ENCODE results near the gene MS4A1.

The MS4A1 gene

DNA sequence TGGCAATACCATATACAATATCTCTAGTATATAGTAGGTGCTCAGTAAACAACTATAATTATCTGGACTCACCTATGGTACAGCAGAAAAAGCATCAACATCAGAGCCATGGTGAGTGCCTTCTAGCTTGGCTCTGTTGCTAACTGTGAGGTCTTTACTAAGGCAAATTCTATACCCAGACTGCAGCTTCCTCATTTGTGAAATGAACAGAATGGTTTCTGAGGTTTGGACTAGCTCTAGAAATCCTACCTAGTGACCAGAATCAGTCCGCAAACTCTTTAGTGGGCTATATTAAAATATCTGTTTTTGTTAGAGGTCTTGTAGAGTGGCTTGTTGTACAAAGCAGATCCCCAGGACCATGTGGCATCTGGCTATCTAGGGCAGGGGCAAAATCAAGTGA, 3.7 kb downstream of the MS4A1 start:
- no peak overlapping the region for H3K9ac ChIP-seq (ENCODE audit: low read depth, low read length)
- H3K4me3 ChIP-seq (ENCODE audit: low read length): no peak overlapping the region
- WGBS: 80% methylated on average over 1 of the region's 1 CpG
- no peaks in the 10 kb centered on the region for H3K9me3 ChIP-seq (ENCODE audit: insufficient read depth, low read depth, low read length)
- H3K27me3 ChIP-seq (ENCODE audit: insufficient read depth, low read length): no peaks in the 10 kb centered on the region
- H3K27ac ChIP-seq (ENCODE audit: low read depth, low read length): no peak overlapping the region
- H3K36me3 ChIP-seq (ENCODE audit: insufficient read depth, low read length): no peaks in the 10 kb centered on the region
- no peaks in the 10 kb centered on the region for H3K4me1 ChIP-seq (ENCODE audit: insufficient read depth, low read length)

DNA sequence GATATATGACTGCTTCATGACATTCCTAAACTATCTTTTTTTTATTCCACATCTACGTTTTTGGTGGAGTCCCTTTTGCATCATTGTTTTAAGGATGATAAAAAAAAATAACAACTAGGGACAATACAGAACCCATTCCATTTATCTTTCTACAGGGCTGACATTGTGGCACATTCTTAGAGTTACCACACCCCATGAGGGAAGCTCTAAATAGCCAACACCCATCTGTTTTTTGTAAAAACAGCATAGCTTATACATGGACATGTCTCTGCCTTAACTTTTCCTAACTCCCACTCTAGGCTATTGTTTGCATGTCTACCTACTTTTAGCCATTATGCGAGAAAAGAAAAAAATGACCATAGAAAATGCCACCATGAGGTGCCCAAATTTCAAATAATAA, 13.2 kb downstream of the MS4A1 start:
- H3K9ac ChIP-seq (ENCODE audit: low read depth, low read length): no peak overlapping the region
- no peaks in the 10 kb centered on the region for H3K9me3 ChIP-seq (ENCODE audit: insufficient read depth, low read depth, low read length)
- H3K4me1 ChIP-seq (ENCODE audit: insufficient read depth, low read length): no peaks in the 10 kb centered on the region
- H3K36me3 ChIP-seq (ENCODE audit: insufficient read depth, low read length): no peaks in the 10 kb centered on the region
- no peak overlapping the region for H3K27ac ChIP-seq (ENCODE audit: low read depth, low read length)
- H3K27me3 ChIP-seq (ENCODE audit: insufficient read depth, low read length): no peaks in the 10 kb centered on the region
- 91% methylated on average over 1 of the region's 2 CpGs for WGBS
- no peak overlapping the region for H3K4me3 ChIP-seq (ENCODE audit: low read length)

DNA sequence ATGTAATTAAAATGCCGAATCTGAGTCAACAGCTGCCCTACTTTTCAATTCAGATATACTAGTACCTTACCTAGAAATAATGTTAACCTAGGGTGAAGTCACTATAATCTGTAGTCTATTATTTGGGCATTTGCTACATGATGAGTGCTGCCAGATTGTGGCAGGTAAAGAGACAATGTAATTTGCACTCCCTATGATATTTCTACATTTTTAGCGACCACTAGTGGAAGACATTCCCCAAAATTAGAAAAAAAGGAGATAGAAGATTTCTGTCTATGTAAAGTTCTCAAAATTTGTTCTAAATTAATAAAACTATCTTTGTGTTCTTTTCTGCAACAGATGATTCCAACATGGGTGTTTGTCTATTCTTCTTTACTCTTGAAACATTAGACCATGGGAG, 14.1 kb downstream of the MS4A1 start:
- Histone ChIP-seq H3K36me3 (ENCODE audit: insufficient read depth, low read length) (no peaks in the 10 kb centered on the region), H3K4me1 (ENCODE audit: insufficient read depth, low read length) (no peaks in the 10 kb centered on the region), H3K4me3 (ENCODE audit: low read length) (no peak overlapping the region), H3K9ac (ENCODE audit: low read depth, low read length) (no peak overlapping the region), H3K27me3 (ENCODE audit: insufficient read depth, low read length) (no peaks in the 10 kb centered on the region), H3K27ac (ENCODE audit: low read depth, low read length) (no peak overlapping the region), H3K9me3 (ENCODE audit: insufficient read depth, low read depth, low read length) (no peaks in the 10 kb centered on the region)
- WGBS: 60% methylated on average over 1 of the region's 2 CpGs

DNA sequence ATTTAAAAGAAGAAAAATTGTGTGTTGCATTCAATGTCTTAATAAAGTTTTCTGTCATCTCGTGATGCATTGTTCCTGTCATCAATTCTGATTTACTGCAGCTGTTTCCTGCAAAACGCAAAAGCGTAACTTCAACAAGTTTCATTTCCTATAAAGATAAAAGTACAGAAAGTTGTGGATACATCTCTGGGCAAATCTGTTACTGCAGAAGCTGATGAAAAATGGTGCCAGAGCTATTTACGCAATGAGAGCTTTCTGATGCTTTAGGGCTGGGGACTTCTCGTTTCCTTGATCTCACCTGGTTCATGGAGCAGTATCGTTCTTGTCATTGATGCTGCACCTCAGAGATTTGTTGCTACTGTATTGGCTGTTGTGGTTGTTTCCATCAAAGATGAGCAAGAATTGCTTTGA, 21.4 kb downstream of the MS4A1 start:
- WGBS: 95% methylated on average over 6 of the region's 6 CpGs
- H3K27ac ChIP-seq (ENCODE audit: low read depth, low read length): no peak overlapping the region
- no peaks in the 10 kb centered on the region for H3K27me3 ChIP-seq (ENCODE audit: insufficient read depth, low read length)
- no peak overlapping the region for H3K4me3 ChIP-seq (ENCODE audit: low read length)
- H3K36me3 ChIP-seq (ENCODE audit: insufficient read depth, low read length): no peaks in the 10 kb centered on the region
- no peaks in the 10 kb centered on the region for H3K4me1 ChIP-seq (ENCODE audit: insufficient read depth, low read length)
- H3K9ac ChIP-seq (ENCODE audit: low read depth, low read length): no peak overlapping the region
- H3K9me3 ChIP-seq (ENCODE audit: insufficient read depth, low read depth, low read length): no peaks in the 10 kb centered on the region

DNA sequence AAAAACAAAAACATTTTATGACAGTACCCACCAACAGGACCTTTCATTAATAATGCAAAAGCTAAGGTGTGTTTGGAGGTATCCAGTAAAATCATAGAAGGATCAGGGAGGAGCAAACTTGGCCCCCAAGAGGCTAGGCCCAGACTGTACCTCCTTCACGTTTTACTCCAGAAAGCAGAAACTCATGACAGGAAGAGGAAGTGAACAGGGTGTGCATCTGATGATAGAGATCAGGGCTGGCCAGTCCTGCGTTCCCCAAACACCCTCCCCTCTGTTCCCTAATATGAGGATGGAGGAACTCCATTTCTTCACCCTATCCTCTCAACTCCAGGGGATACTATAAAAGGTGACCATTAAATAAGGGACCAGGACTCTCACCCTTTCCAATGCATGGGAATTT, 26.7 kb downstream of the MS4A1 start:
- Histone ChIP-seq H3K4me3 (ENCODE audit: low read length) (no peak overlapping the region), H3K9me3 (ENCODE audit: insufficient read depth, low read depth, low read length) (no peaks in the 10 kb centered on the region), H3K27ac (ENCODE audit: low read depth, low read length) (no peak overlapping the region), H3K9ac (ENCODE audit: low read depth, low read length) (no peak overlapping the region), H3K4me1 (ENCODE audit: insufficient read depth, low read length) (no peaks in the 10 kb centered on the region), H3K36me3 (ENCODE audit: insufficient read depth, low read length) (no peaks in the 10 kb centered on the region), H3K27me3 (ENCODE audit: insufficient read depth, low read length) (no peaks in the 10 kb centered on the region)
- WGBS: 90% methylated on average over 1 of the region's 2 CpGs

DNA sequence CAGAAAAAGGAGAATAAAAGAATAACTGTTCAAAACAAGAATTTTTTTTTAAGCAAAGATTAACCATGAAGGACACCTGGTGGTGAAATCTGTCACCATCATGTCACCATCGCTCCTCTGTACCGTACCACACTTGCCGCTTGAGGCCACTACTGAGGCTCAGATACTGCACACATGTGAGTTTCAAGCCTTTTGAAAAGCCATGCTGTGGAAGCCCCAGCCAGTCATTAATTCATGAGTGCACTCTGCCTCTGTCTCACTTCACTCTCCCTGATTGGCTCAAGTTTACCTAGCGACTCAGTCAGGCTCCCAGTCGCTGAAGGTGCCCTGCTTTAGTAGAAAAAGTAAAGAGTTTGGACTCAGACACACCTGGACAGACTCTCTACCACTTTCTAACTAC, 30.3 kb downstream of the MS4A1 start:
- Histone ChIP-seq H3K27me3 (ENCODE audit: insufficient read depth, low read length) (no peaks in the 10 kb centered on the region), H3K27ac (ENCODE audit: low read depth, low read length) (no peak overlapping the region), H3K36me3 (ENCODE audit: insufficient read depth, low read length) (no peaks in the 10 kb centered on the region), H3K9me3 (ENCODE audit: insufficient read depth, low read depth, low read length) (peaks cover 4% of the 10 kb centered on the region), H3K4me3 (ENCODE audit: low read length) (no peak overlapping the region), H3K9ac (ENCODE audit: low read depth, low read length) (no peak overlapping the region), H3K4me1 (ENCODE audit: insufficient read depth, low read length) (no peaks in the 10 kb centered on the region)
- WGBS: 66% methylated on average over 5 of the region's 5 CpGs

DNA sequence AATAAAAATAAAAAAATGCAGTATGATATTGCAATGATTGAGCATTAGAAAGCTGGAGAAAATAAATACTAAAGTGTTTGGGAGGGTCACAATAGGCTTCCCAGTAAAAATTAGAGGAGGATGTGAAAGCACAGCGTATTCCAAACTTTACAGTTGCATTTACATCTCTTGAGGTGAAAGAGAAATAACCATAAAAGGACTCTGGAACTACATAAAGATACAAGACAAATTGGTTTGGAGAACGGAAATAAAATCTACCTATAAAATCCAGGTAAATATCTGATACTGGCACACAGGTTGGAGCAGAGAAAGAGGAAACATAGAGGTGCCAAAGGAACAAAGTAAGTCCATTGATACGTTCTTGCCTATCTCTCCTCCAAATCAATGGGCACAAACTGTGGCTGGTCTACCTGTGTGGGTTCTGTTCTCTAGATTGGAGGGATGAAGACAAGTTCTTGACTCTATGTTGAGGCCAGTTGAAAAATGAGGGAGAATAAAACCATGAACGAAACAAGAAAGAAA, 36.9 kb downstream of the MS4A1 start, which contains the start of gene MS4A12:
Gene MS4A12, plus strand, starts transcription at position 291 of the 522 bp plus-strand sequence. CDS start 4,541 bp downstream, outside the sequence.
- Histone ChIP-seq H3K4me3 (ENCODE audit: low read length) (no peak within 1 kb of the TSS), H3K27ac (ENCODE audit: low read depth, low read length) (no peak within 1 kb of the TSS), H3K36me3 (ENCODE audit: insufficient read depth, low read length) (no peaks in the 10 kb centered on the region), H3K9ac (ENCODE audit: low read depth, low read length) (no peak within 1 kb of the TSS), H3K4me1 (ENCODE audit: insufficient read depth, low read length) (no peaks in the 10 kb centered on the region), H3K27me3 (ENCODE audit: insufficient read depth, low read length) (no peaks in the 10 kb centered on the region), H3K9me3 (ENCODE audit: insufficient read depth, low read depth, low read length) (peaks cover 4% of the 10 kb centered on the region)
- over 99% methylated on average over 3 of the region's 4 CpGs for WGBS

DNA sequence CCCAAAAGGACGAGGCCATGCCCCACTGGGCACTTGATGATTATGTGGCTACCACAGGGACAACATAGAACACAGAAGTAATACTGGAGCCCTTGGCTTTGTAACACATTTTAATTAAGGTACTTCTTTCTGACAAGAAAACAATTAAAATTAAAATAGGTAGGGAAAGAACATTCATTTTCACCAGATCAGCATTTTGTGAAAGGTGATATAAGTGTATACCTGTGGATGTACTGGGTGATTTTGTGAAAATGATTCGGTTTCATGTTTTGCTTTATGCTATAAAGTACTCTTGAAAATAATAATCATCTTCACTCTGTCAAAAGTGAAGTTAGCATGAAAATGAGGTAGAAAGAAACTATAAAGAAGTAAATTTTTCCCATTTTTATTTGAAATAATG, 37.8 kb downstream of the MS4A1 start:
- H3K4me1 ChIP-seq (ENCODE audit: insufficient read depth, low read length): peaks cover 7% of the 10 kb centered on the region
- 97% methylated on average over 1 of the region's 2 CpGs for WGBS
- H3K36me3 ChIP-seq (ENCODE audit: insufficient read depth, low read length): no peaks in the 10 kb centered on the region
- H3K27ac ChIP-seq (ENCODE audit: low read depth, low read length): no peak overlapping the region
- peaks cover 4% of the 10 kb centered on the region for H3K9me3 ChIP-seq (ENCODE audit: insufficient read depth, low read depth, low read length)
- H3K9ac ChIP-seq (ENCODE audit: low read depth, low read length): no peak overlapping the region
- no peak overlapping the region for H3K4me3 ChIP-seq (ENCODE audit: low read length)
- no peaks in the 10 kb centered on the region for H3K27me3 ChIP-seq (ENCODE audit: insufficient read depth, low read length)

DNA sequence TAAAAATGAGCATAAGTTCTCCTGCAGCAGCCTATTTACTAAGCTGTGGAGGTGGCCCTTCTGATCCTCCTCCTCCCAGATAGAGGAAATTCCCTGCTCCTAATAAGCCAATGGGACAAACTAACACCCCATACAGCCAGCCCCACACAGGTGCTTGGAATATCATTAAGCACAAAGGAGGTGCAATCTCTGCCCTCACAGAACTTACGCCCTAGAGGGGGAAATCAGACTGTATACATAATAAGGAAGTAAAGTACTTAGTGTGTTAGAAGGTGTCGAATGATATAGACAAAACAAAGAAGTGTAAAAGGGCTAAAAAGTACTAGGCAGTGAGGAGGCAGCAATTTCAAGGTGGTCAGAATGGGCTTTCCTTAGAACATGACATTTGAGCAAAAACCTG, 42.8 kb downstream of the MS4A1 start:
- Histone ChIP-seq H3K36me3 (ENCODE audit: insufficient read depth, low read length) (no peaks in the 10 kb centered on the region), H3K4me1 (ENCODE audit: insufficient read depth, low read length) (peaks cover 31% of the 10 kb centered on the region), H3K27me3 (ENCODE audit: insufficient read depth, low read length) (no peaks in the 10 kb centered on the region), H3K4me3 (ENCODE audit: low read length) (no peak overlapping the region), H3K27ac (ENCODE audit: low read depth, low read length) (no peak overlapping the region), H3K9me3 (ENCODE audit: insufficient read depth, low read depth, low read length) (no peaks in the 10 kb centered on the region), H3K9ac (ENCODE audit: low read depth, low read length) (no peak overlapping the region)
- 70% methylated on average over 2 of the region's 2 CpGs for WGBS

DNA sequence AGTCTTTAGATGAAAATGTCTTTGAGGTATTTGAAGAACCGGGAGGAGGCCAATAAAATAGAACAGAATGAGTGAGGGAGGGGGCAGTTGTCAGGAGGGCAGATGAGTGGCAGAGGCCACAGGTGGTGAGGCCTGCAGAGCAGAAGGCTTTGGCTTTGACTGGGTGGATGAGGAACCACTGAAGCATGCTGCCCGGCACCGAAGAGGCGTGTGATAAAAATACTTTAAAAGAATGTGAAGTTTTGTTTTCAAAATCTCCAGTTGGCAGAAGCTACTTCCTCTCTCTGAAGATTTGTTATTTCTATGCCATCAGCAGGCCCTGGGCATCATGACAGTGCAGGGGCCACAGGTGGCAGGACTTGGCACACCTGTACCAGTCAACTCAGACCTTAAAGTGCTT, 43.2 kb downstream of the MS4A1 start:
- H3K4me1 ChIP-seq (ENCODE audit: insufficient read depth, low read length): peaks cover 31% of the 10 kb centered on the region
- peak overlapping the region; percentile 53; the same call in 1 of the 2 replicates for H3K27ac ChIP-seq (ENCODE audit: low read depth, low read length)
- H3K36me3 ChIP-seq (ENCODE audit: insufficient read depth, low read length): no peaks in the 10 kb centered on the region
- 88% methylated on average over 4 of the region's 4 CpGs for WGBS
- no peaks in the 10 kb centered on the region for H3K9me3 ChIP-seq (ENCODE audit: insufficient read depth, low read depth, low read length)
- no peak overlapping the region for H3K9ac ChIP-seq (ENCODE audit: low read depth, low read length)
- no peaks in the 10 kb centered on the region for H3K27me3 ChIP-seq (ENCODE audit: insufficient read depth, low read length)
- no peak overlapping the region for H3K4me3 ChIP-seq (ENCODE audit: low read length)

DNA sequence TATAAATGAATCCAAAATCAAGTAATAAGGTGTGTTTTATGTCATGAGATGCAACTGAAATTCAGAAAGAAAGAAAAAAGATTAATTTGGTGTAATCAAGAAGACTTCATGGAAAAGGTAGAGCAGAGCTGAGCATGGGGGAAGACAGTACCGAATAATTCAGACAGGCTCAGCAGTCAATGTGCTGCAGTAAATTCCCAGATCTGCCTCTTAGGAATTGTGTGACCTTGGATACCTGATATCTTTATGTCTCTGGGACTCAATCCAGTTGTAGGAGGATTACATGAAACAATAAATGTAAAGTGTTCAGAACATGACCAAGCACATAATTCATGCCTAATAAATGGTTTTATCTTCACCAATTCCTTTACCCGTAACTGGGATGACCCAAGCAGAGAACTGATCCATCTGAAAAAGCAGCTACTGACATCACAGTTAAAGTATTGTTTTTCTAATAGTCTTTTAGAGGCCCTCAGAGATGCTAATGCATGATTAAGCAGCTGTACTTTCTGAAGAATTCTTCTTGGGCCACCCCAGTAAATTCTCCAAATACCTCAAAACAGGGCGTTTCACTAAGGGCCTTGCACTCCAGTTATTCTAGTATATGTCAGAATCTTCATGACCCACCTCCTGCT, 44.7 kb downstream of the MS4A1 start:
- peaks cover 31% of the 10 kb centered on the region for H3K4me1 ChIP-seq (ENCODE audit: insufficient read depth, low read length)

More for the DNA sequence above, 44.7 kb downstream of the MS4A1 start:
- no peaks in the 10 kb centered on the region for H3K36me3 ChIP-seq (ENCODE audit: insufficient read depth, low read length)
- H3K27me3 ChIP-seq (ENCODE audit: insufficient read depth, low read length): no peaks in the 10 kb centered on the region
- H3K9me3 ChIP-seq (ENCODE audit: insufficient read depth, low read depth, low read length): no peaks in the 10 kb centered on the region
- 0 out of 2 replicates have a peak overlapping the region, but pooled peaks have one; percentile 5 for H3K4me3 ChIP-seq (ENCODE audit: low read length)
- peak overlapping the region; percentile 27 for H3K9ac ChIP-seq (ENCODE audit: low read depth, low read length)
- 28% methylated on average over 3 of the region's 3 CpGs for WGBS
- H3K27ac ChIP-seq (ENCODE audit: low read depth, low read length): peak overlapping the region; percentile 97

Data from HUES64 (cell line).